Fibroblast of pulmonary artery (primary cell): ENCODE results near the gene YY2.

ENCODE experiments used
- DNase-seq: peaks from one replicate; pipeline ENCODE4 v3.0.0-alpha.2; 2010; ENCODE audit warnings: low read depth
- H3K4me3 ChIP-seq: replicated peaks from 2 replicates; pipeline ENCODE4 v1.5.1; 2011; ENCODE audit warnings: low read depth, mild to moderate bottlenecking, control low read depth, low read length, moderate library complexity
- TF ChIP-seq, protein P1 (sequence below): IDR thresholded peaks from 2 replicates; pipeline ENCODE4 v1.5.1; 2011; ENCODE audit warnings: mild to moderate bottlenecking, control low read depth, low read length, inconsistent platforms; ENCODE audit errors: missing control alignments

YY2 gene

DNA sequence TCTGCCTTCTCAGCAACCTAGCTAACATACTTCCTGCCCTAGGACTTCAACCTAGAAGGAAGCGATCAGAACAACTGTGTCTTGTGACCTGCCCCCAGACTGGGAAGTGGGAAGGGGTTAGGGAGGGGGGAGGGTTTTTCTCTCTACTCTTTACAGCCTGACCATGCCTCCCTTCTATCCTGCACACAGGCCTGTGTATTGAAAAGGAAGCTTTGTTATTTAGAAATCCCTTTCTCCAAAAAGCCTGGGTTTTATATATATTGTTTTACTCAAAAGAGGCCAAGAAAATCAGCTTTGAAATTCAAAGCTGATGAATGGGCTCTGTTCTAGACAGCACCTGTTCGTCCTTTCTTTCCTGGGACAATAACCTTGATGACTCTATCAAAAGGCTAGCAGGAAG is 49.5 kb downstream of the YY2 start:
- TF ChIP-seq, protein P1, sequence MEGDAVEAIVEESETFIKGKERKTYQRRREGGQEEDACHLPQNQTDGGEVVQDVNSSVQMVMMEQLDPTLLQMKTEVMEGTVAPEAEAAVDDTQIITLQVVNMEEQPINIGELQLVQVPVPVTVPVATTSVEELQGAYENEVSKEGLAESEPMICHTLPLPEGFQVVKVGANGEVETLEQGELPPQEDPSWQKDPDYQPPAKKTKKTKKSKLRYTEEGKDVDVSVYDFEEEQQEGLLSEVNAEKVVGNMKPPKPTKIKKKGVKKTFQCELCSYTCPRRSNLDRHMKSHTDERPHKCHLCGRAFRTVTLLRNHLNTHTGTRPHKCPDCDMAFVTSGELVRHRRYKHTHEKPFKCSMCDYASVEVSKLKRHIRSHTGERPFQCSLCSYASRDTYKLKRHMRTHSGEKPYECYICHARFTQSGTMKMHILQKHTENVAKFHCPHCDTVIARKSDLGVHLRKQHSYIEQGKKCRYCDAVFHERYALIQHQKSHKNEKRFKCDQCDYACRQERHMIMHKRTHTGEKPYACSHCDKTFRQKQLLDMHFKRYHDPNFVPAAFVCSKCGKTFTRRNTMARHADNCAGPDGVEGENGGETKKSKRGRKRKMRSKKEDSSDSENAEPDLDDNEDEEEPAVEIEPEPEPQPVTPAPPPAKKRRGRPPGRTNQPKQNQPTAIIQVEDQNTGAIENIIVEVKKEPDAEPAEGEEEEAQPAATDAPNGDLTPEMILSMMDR, result no peak

DNA sequence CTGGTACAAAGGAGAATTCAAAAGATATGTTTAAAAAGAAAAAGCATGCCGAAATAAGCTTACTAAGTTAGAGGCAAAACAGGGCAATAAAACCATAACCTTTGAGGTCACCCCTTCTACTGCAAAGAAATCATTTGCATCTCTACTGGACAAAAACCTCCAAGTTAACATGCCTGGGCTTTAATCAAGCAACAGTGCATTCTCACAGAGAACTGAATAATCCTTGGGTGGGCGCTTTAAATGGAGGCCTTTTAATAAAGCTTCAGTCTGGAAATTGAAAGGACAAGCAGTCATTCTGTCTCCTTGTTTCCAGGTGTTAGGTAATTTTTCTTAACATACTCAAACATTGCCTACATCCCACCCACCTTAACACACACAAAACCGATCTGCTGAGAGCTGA is 50.2 kb downstream of the YY2 start:
- no peak for DNase-seq
- TF ChIP-seq, protein P1, result no peak
- H3K4me3 ChIP-seq, result no peak overlapping the region

More for the DNA sequence above, 49.5 kb downstream of the YY2 start:
- no peak overlapping the region for H3K4me3 ChIP-seq
- no peak for DNase-seq

DNA sequence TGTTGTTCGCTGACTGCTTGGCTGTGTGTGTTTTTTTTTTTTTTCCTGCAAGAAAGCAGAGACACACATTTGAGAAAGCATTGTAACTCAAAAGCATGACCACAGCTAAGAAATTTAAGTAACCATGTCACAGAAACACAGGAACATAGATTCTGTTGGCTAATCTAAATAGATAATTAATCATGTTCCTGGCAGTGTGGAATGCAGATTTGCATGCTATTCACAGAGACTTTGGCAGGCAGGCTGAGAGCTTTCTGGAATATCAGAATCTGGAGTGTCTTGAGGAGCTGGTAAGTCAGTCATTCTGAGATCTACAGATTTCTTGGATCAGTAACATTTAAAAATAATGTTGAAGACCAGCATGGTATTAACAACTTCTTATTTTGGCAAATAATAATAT is 51.5 kb downstream of the YY2 start:
- peak; percentile 25 for DNase-seq
- TF ChIP-seq, protein P1, result no peak
- H3K4me3 ChIP-seq, result no peak overlapping the region
